HepG2 (cell line): Measurements from ENCODE around the gene CPLANE2. TPM values are rescaled to one million over a fixed set of nuclear protein-coding genes. Genes with fewer than 3 reads are reported as not detected.

Experiments
- CBX1 ChIP-seq: IDR thresholded peaks from one replicate; pipeline ENCODE4 v1.6.1; 2016; ENCODE audit warnings: antibody characterized with exemption, low read depth
- CCDC6 ChIP-seq: sonication (generic); formaldehyde crosslinking; IDR thresholded peaks from 2 replicates; pipeline ENCODE4 v1.8.1; 2022; ENCODE audit warnings: mild to moderate bottlenecking, missing genetic modification reagents, moderate library complexity
- CHD2 ChIP-seq: IDR thresholded peaks from 2 replicates; pipeline ENCODE4 v1.6.1; 2011; ENCODE audit warnings: low read depth, low read length, improper control_type of control experiment
- DNMT1 ChIP-seq: sonication (generic); formaldehyde crosslinking; IDR thresholded peaks from 2 replicates; pipeline ENCODE4 v1.5.1; 2020; ENCODE audit warnings: mild to moderate bottlenecking, missing genetic modification reagents
- KAT7 ChIP-seq: IDR thresholded peaks from 2 replicates; pipeline ENCODE4 v1.6.1; 2018; ENCODE audit warnings: borderline replicate concordance, missing compliant biosample characterization
- SNRNP70 ChIP-seq: fragments of 200-400 bp; formaldehyde crosslinking; IDR thresholded peaks from 2 replicates; pipeline ENCODE4 v1.6.1; 2017; ENCODE audit warnings: mild to moderate bottlenecking, low read depth, low read length, moderate library complexity
- ZFX ChIP-seq: sonication (generic); formaldehyde crosslinking; IDR thresholded peaks from 2 replicates; pipeline ENCODE4 v1.4.0; 2020; ENCODE audit warnings: mild to moderate bottlenecking, low read depth, missing genetic modification reagents, moderate library complexity
- ZNF138 ChIP-seq: sonication (generic); formaldehyde crosslinking; IDR thresholded peaks from 2 replicates; pipeline ENCODE4 v1.5.0; 2020; ENCODE audit warnings: mild to moderate bottlenecking, low read depth, missing genetic modification reagents
- ZNF225 ChIP-seq: sonication (generic); formaldehyde crosslinking; IDR thresholded peaks from 2 replicates; pipeline ENCODE4 v1.4.0; 2020; ENCODE audit warnings: mild to moderate bottlenecking, missing genetic modification reagents
- ZNF296 ChIP-seq: sonication (generic); formaldehyde crosslinking; conservative IDR thresholded peaks from 2 replicates; pipeline ENCODE4 v1.5.0; 2020; ENCODE audit warnings: mild to moderate bottlenecking, missing genetic modification reagents
- ZNF33B ChIP-seq: sonication (generic); formaldehyde crosslinking; IDR thresholded peaks from 2 replicates; pipeline ENCODE4 v1.5.1; 2020; ENCODE audit warnings: mild to moderate bottlenecking, missing genetic modification reagents
- ZNF570 ChIP-seq: sonication (generic); formaldehyde crosslinking; IDR thresholded peaks from 2 replicates; pipeline ENCODE4 v1.4.0; 2020; ENCODE audit warnings: mild to moderate bottlenecking, missing genetic modification reagents, borderline replicate concordance
- polyA plus RNA-seq, 8 experiments: library from polyadenylated mRNA; depleted of rRNA in 3 of 8; stranded (reverse) in 7 of 8; unstranded in 1 of 8; fragments of >200 nt; fragmentation: Illumina TruSeq in 4 of 8; extraction: Trizol in 4 of 8; gene quantifications; 2 replicates each; pipeline versions ENCODE4 v1.2.1 to v1.2.3, GENCODE V29; 2011 to 2016; ENCODE audit warnings: low read depth in 4 of 8, missing spikeins in 1 of 8, mixed read lengths in 1 of 8; ENCODE audit not compliant: insufficient read depth in 1 of 8
- total RNA-seq, 5 experiments: library from RNA; depleted of rRNA; stranded (reverse); fragments of >200 nt; fragmentation: Illumina TruSeq; extraction: Trizol; gene quantifications; 2 replicates each; pipeline ENCODE4 v1.2.3, GENCODE V29; 2016; ENCODE audit warnings: low read depth in 1 of 5
- TF ChIP-seq, protein P1 (sequence below): sonication (generic); formaldehyde crosslinking; IDR thresholded peaks from one replicate; pipeline ENCODE4 v1.5.1; 2020; ENCODE audit warnings: mild to moderate bottlenecking, missing genetic modification reagents; ENCODE audit errors: not compliant biosample characterization
- TF ChIP-seq, protein P2 (sequence below): IDR thresholded peaks from 2 replicates; pipeline ENCODE4 v1.6.1; 2018; ENCODE audit warnings: missing genetic modification reagents, mild to moderate bottlenecking, missing compliant biosample characterization
- TF ChIP-seq, protein P3 (sequence below): sonication (generic); formaldehyde crosslinking; IDR thresholded peaks from 2 replicates; pipeline ENCODE4 v1.8.1; 2023; ENCODE audit warnings: mild to moderate bottlenecking, missing genetic modification reagents
- TF ChIP-seq, protein P4 (sequence below): sonication (generic); formaldehyde crosslinking; IDR thresholded peaks from 2 replicates; pipeline ENCODE4 v1.8.0; 2022; ENCODE audit warnings: mild to moderate bottlenecking, missing genetic modification reagents; ENCODE audit not compliant: insufficient replicate concordance

The CPLANE2 gene
- total and polyA plus RNA-seq, 2 of the 13 experiments (the other 11 are each of a cell fraction or from before 2014, with no cell fraction given): 0.29 to 1.6 TPM

DNA sequence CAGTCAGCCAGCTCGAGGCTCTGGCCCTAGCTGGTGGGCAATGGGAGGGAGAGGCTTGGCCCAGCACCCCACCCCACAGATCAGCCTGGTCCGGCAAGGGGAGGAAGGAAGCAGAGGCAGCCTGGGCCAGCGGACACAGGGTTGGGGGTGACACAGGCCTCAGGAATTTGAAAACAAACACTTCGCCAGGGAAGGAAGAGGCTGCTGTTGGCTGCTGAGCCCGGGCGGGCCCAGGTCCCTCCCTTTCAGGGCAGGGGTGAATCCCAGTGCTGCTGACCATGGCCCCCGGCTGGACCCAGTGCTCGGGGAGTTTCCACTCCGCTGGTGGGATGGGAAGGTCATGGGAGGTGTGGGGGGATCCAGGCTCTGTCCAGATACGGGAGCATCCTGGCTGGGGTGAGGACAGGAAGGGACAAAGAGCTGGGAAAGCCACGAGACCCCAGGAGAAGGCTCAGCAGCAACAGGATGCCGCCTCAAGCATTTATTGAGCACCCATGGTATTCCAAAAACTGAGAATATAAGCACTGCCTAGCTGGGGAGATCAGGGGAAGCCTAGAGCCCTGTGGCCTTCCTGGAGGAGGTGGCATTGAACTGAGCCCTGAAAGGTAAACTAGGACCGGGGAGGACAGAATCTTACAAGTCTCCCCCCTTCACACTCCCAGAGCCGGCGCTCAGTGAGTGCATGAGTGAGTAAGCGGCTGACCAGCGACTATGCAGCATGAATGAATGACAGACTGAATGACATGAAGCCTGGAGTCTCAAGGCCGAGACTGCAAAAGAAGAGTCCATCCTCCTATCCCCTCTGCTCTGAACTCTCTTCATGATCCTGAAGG is 54.9 kb downstream of the CPLANE2 start (continued):
- TF ChIP-seq, protein P1, sequence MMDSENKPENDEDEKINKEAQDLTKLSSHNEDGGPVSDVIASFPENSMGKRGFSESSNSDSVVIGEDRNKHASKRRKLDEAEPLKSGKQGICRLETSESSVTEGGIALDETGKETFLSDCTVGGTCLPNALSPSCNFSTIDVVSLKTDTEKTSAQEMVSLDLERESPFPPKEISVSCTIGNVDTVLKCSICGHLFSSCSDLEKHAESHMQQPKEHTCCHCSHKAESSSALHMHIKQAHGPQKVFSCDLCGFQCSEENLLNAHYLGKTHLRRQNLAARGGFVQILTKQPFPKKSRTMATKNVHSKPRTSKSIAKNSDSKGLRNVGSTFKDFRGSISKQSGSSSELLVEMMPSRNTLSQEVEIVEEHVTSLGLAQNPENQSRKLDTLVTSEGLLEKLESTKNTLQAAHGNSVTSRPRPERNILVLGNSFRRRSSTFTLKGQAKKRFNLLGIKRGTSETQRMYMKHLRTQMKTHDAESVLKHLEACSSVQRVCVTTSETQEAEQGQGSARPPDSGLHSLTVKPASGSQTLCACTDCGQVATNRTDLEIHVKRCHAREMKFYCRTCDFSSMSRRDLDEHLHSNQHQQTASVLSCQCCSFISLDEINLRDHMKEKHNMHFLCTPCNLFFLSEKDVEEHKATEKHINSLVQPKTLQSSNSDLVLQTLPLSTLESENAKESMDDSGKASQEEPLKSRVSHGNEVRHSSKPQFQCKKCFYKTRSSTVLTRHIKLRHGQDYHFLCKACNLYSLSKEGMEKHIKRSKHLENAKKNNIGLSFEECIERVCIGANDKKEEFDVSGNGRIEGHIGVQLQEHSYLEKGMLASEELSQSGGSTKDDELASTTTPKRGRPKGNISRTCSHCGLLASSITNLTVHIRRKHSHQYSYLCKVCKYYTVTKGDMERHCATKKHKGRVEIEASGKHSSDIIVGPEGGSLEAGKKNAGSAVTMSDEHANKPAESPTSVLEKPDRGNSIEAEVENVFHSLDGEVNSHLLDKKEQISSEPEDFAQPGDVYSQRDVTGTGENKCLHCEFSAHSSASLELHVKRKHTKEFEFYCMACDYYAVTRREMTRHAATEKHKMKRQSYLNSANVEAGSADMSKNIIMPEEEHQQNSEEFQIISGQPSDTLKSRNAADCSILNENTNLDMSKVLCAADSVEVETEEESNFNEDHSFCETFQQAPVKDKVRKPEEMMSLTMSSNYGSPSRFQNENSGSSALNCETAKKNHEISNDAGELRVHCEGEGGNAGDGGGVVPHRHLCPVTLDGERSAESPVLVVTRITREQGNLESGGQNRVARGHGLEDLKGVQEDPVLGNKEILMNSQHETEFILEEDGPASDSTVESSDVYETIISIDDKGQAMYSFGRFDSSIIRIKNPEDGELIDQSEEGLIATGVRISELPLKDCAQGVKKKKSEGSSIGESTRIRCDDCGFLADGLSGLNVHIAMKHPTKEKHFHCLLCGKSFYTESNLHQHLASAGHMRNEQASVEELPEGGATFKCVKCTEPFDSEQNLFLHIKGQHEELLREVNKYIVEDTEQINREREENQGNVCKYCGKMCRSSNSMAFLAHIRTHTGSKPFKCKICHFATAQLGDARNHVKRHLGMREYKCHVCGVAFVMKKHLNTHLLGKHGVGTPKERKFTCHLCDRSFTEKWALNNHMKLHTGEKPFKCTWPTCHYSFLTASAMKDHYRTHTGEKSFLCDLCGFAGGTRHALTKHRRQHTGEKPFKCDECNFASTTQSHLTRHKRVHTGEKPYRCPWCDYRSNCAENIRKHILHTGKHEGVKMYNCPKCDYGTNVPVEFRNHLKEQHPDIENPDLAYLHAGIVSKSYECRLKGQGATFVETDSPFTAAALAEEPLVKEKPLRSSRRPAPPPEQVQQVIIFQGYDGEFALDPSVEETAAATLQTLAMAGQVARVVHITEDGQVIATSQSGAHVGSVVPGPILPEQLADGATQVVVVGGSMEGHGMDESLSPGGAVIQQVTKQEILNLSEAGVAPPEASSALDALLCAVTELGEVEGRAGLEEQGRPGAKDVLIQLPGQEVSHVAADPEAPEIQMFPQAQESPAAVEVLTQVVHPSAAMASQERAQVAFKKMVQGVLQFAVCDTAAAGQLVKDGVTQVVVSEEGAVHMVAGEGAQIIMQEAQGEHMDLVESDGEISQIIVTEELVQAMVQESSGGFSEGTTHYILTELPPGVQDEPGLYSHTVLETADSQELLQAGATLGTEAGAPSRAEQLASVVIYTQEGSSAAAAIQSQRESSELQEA (CRISPR knock-in tag): no peak
- no peak for TF ChIP-seq ZNF570 (CRISPR knock-in tag)
- no peak for TF ChIP-seq DNMT1 (CRISPR knock-in tag)
- TF ChIP-seq ZNF225 (CRISPR knock-in tag): no peak
- TF ChIP-seq, protein P2, sequence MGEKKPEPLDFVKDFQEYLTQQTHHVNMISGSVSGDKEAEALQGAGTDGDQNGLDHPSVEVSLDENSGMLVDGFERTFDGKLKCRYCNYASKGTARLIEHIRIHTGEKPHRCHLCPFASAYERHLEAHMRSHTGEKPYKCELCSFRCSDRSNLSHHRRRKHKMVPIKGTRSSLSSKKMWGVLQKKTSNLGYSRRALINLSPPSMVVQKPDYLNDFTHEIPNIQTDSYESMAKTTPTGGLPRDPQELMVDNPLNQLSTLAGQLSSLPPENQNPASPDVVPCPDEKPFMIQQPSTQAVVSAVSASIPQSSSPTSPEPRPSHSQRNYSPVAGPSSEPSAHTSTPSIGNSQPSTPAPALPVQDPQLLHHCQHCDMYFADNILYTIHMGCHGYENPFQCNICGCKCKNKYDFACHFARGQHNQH (CRISPR knock-in tag): peak; percentile 54; the same call in 1 of the 2 replicates
- TF ChIP-seq ZNF296 (CRISPR knock-in tag): no peak; the same call in 1 of the 2 replicates
- peak; percentile 24; the same call in 1 of the 2 replicates for TF ChIP-seq CCDC6
- no peak; the same call in 1 of the 2 replicates for TF ChIP-seq ZNF33B (CRISPR knock-in tag)
- TF ChIP-seq ZNF138: no peak
- peak; percentile 84 for TF ChIP-seq ZFX (CRISPR knock-in tag)
- no peak for TF ChIP-seq CHD2
- TF ChIP-seq, protein P3, sequence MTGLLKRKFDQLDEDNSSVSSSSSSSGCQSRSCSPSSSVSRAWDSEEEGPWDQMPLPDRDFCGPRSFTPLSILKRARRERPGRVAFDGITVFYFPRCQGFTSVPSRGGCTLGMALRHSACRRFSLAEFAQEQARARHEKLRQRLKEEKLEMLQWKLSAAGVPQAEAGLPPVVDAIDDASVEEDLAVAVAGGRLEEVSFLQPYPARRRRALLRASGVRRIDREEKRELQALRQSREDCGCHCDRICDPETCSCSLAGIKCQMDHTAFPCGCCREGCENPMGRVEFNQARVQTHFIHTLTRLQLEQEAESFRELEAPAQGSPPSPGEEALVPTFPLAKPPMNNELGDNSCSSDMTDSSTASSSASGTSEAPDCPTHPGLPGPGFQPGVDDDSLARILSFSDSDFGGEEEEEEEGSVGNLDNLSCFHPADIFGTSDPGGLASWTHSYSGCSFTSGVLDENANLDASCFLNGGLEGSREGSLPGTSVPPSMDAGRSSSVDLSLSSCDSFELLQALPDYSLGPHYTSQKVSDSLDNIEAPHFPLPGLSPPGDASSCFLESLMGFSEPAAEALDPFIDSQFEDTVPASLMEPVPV (CRISPR knock-in tag): no peak
- TF ChIP-seq SNRNP70: no peak
- TF ChIP-seq KAT7 (CRISPR knock-in tag): peak; percentile 28; the same call in 1 of the 2 replicates
- TF ChIP-seq, protein P4, sequence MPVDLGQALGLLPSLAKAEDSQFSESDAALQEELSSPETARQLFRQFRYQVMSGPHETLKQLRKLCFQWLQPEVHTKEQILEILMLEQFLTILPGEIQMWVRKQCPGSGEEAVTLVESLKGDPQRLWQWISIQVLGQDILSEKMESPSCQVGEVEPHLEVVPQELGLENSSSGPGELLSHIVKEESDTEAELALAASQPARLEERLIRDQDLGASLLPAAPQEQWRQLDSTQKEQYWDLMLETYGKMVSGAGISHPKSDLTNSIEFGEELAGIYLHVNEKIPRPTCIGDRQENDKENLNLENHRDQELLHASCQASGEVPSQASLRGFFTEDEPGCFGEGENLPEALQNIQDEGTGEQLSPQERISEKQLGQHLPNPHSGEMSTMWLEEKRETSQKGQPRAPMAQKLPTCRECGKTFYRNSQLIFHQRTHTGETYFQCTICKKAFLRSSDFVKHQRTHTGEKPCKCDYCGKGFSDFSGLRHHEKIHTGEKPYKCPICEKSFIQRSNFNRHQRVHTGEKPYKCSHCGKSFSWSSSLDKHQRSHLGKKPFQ: peak; percentile 89
- no peak for TF ChIP-seq CBX1
